Measurements from ENCODE around the gene ARHGAP25. TPM values are rescaled to one million over a fixed set of nuclear protein-coding genes. Genes with fewer than 3 reads are reported as not detected.

The ARHGAP25 gene
- total and polyA plus RNA-seq, 11 donors: 2.6 to 27.9 (median 4.8) TPM

- no peaks in the 10 kb centered on the region for H3K27me3 ChIP-seq
- no peak overlapping the region for H3K4me3 ChIP-seq
- H3K4me1 ChIP-seq: peaks cover 12 to 99% (median 33%) of the 10 kb centered on the region in 12 donors
- 98 to 99% (median 99%) methylated on average over 2 of the region's 2 CpGs for WGBS, 4 donors
- intact Hi-C loops (cut with DNase I): loop anchor here in 5 of 10 donors (5.0 to 10.0 kb wide), 3 partner anchors 55 to 63 kb away; no protein-coding TSS in a partner anchor
- H3K36me3 ChIP-seq: peaks cover 0 to 8% (median 0%) of the 10 kb centered on the region in 9 donors
- H3K9me3 ChIP-seq: no peaks in the 10 kb centered on the region
- H3K27ac ChIP-seq: peak overlapping the region; percentile 61 to 85 (median 72)
- DNase-seq (no peak), ATAC-seq (no peak)
- TF ChIP-seq CTCF (IDR thresholded peaks at IDR 0.05) (no peak), POLR2A (IDR thresholded peaks at IDR 0.05) (no peak)
Observed at GRCh38 chr2:68772109-68772508, 37.5 kb downstream of the ARHGAP25 start.

GRCh38 chr2:68774569-68775271, 40.1 kb downstream of the ARHGAP25 start:
- 33 to 56% (median 50%) methylated on average over 27 to 31 of the region's 31 CpGs for WGBS, 4 donors
- Histone ChIP-seq H3K36me3 (peaks cover 0 to 32% (median 0%) of the 10 kb centered on the region in 9 donors), H3K27ac (peak overlapping the region; percentile 69 to 91 (median 88)), H3K4me1 (peaks cover 12 to 99% (median 40%) of the 10 kb centered on the region in 12 donors), H3K4me3 (peak overlapping the region in 11 of 12 donors; percentile 39 to 67 (median 57)), H3K9me3 (no peaks in the 10 kb centered on the region), H3K27me3 (no peaks in the 10 kb centered on the region)
- DNase-seq (peak; percentile 74 to 86 (median 79)), ATAC-seq (peak; percentile 60 to 88 (median 86))
- TF ChIP-seq POLR2A (IDR thresholded peaks at IDR 0.05): peak in 1 of 2 donors; percentile 22
- TF ChIP-seq CTCF (IDR thresholded peaks at IDR 0.05): no peak
- intact Hi-C loops (cut with DNase I): loop anchor here in 6 of 10 donors (5.0 to 10.0 kb wide), 3 partner anchors 53 to 60 kb away; no protein-coding TSS in a partner anchor

- DNase-seq (peak in 2 of 5 donors; percentile 35 to 40), ATAC-seq (peak in 3 of 4 donors; percentile 5 to 56 (median 38))
- TF ChIP-seq POLR2A (IDR thresholded peaks at IDR 0.05): no peak
- no peak for TF ChIP-seq CTCF (IDR thresholded peaks at IDR 0.05)
- Histone ChIP-seq H3K27me3 (no peaks in the 10 kb centered on the region), H3K4me1 (peaks cover 12 to 99% (median 41%) of the 10 kb centered on the region in 12 donors), H3K9me3 (no peaks in the 10 kb centered on the region), H3K4me3 (peak overlapping the region in 11 of 12 donors; percentile 39 to 67 (median 57)), H3K36me3 (peaks cover 0 to 36% (median 0%) of the 10 kb centered on the region in 9 donors), H3K27ac (peak overlapping the region; percentile 69 to 91 (median 88))
- intact Hi-C loops (cut with DNase I): loop anchor here in 3 of 10 donors (5.0 to 10.0 kb wide), 2 partner anchors 57 to 59 kb away; no protein-coding TSS in a partner anchor
- 49 to 66% (median 52%) methylated on average over 12 to 13 of the region's 13 CpGs for WGBS, 4 donors
Observed at GRCh38 chr2:68775272-68775842, 40.7 kb downstream of the ARHGAP25 start.

- no peak for DNase-seq
- no peaks in the 10 kb centered on the region for H3K9me3 ChIP-seq
- peak overlapping the region in 11 of 12 donors; percentile 39 to 67 (median 57) for H3K4me3 ChIP-seq
- H3K27ac ChIP-seq: peak overlapping the region in 10 of 12 donors; percentile 25 to 91 (median 88)
- H3K27me3 ChIP-seq: no peaks in the 10 kb centered on the region
- intact Hi-C loops (cut with DNase I): loop anchor here in 3 of 10 donors (5.0 to 10.0 kb wide), 2 partner anchors 56 to 59 kb away; no protein-coding TSS in a partner anchor
- WGBS, 4 donors: 53 to 72% (median 55%) methylated on average over 2 of the region's 2 CpGs
- H3K4me1 ChIP-seq: peaks cover 8 to 97% (median 33%) of the 10 kb centered on the region in 12 donors
- peak in 3 of 12 donors; percentile 15 to 31 (median 28) for TF ChIP-seq CTCF (IDR thresholded peaks at IDR 0.05)
- no peak for TF ChIP-seq POLR2A (IDR thresholded peaks at IDR 0.05)
- peaks cover 0 to 44% (median 0%) of the 10 kb centered on the region in 9 donors for H3K36me3 ChIP-seq
- ATAC-seq: no peak
Observed at GRCh38 chr2:68776124-68776523, 41.5 kb downstream of the ARHGAP25 start.

Measured in heart left ventricle (tissue), 16 donors.